Thoracic aorta (tissue), 2 donors: ENCODE measurements around the gene CRY1. TPM values are rescaled to one million over a fixed set of nuclear protein-coding genes. Genes with fewer than 3 reads are reported as not detected.

Source experiments
- ATAC-seq: fragments of 150-250 bp; one replicate; pipeline ENCODE4 v1.8.0; 2017; ENCODE audit warnings: low read depth; ENCODE audit not compliant: insufficient number of reproducible peaks, low FRiP score
- DNase-seq: peaks from one replicate; pipeline ENCODE4 v3.0.0-alpha.2; 2020; ENCODE audit warnings: low spot score
- H3K27ac ChIP-seq, 2 donors: fragments of 200-600 bp; sonication (generic); 1 replicate in 1 of 2; 2 replicates in 1 of 2; pipeline ENCODE4 v1.5.1; 2016; ENCODE audit warnings: mild to moderate bottlenecking in 2 of 2, moderate library complexity in 2 of 2
- H3K27me3 ChIP-seq: fragments of 200-600 bp; sonication (generic); replicated peaks from 2 replicates; pipeline ENCODE4 v1.6.0; 2016; ENCODE audit warnings: mild to moderate bottlenecking; ENCODE audit not compliant: insufficient read depth
- H3K36me3 ChIP-seq: fragments of 200-600 bp; sonication (generic); one replicate; pipeline ENCODE4 v1.5.1; 2016
- H3K4me1 ChIP-seq, 2 donors: fragments of 200-600 bp; sonication (generic); 1 replicate in 1 of 2; 2 replicates in 1 of 2; pipeline versions ENCODE4 v1.5.1 to v1.6.0; 2016; ENCODE audit warnings: low read depth in 2 of 2, mild to moderate bottlenecking in 1 of 2; ENCODE audit not compliant: control insufficient read depth in 1 of 2
- H3K4me3 ChIP-seq: fragments of 200-600 bp; sonication (generic); 2 replicates; pipeline ENCODE4 v1.5.1; 2016; ENCODE audit warnings: mild to moderate bottlenecking
- H3K9me3 ChIP-seq: fragments of 200-600 bp; sonication (generic); 2 replicates; pipeline ENCODE4 v1.5.1; 2016
- CTCF ChIP-seq: fragments of 200-600 bp; sonication (generic); IDR thresholded peaks from one replicate; pipeline ENCODE4 v1.5.1; 2019; ENCODE audit warnings: antibody characterized with exemption
- total RNA-seq, 2 donors: library from RNA; depleted of rRNA; stranded (reverse); fragments of >200 nt; gene quantifications; one replicate each; pipeline versions ENCODE4 v1.1.0 to v1.2.3, GENCODE V29; 2016

The CRY1 gene
- total RNA-seq, 2 donors from 2014 or later = 24.8 to 40.6 TPM

GRCh38 chr12:107102294-107102693 lies 8.9 kb upstream of the CRY1 start:
- Histone ChIP-seq H3K4me3 (no peak overlapping the region), H3K27me3 (no peaks in the 10 kb centered on the region), H3K36me3 (no peaks in the 10 kb centered on the region), H3K27ac (no peak overlapping the region), H3K4me1 (no peaks in the 10 kb centered on the region), H3K9me3 (no peaks in the 10 kb centered on the region)
- no peak for TF ChIP-seq CTCF
- ATAC-seq = no peak
- no peak for DNase-seq

DNA sequence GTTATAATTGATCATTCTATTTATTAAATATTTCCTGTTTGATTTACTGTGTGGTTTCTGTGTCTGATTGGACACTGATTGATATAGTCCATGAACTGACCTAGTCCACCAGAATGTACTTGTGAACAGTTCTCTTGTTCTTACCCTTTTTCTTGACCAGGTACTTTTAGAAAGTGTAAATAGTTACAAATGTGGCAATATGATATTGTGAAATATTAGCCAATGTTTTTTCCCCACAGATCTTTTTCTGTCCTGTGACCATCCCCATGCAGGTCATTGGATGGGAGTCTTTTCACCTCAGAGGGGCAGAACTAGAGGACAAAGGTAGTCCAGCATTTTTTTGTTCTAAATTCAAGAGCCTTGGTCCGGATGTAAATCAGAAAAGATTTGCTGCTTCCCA lies 8.3 kb upstream of the CRY1 start:
- TF ChIP-seq CTCF = no peak
- Histone ChIP-seq H3K27ac (no peak overlapping the region), H3K27me3 (no peaks in the 10 kb centered on the region), H3K9me3 (no peaks in the 10 kb centered on the region), H3K4me3 (no peak overlapping the region), H3K36me3 (no peaks in the 10 kb centered on the region), H3K4me1 (no peaks in the 10 kb centered on the region)
- DNase-seq (no peak), ATAC-seq (no peak)

DNA sequence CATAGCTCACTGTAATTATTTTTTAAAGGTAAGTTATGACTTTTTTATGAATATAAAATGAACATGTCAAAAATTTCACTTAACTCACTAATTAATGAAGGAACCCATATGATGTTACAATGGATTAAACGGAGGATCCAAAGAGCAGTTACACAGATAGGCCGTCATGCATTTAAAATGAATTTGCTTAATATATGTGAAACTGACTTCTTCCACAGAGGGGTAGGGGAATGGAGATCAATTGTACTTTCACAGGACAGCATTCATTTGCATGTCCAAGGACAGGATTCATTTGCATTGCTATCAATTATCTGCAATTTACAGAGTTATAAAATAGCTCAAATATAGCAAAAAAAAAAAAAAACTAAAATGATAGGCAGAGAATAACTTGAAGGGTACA lies 6.6 kb upstream of the CRY1 start:
- no peak overlapping the region for H3K4me3 ChIP-seq
- ATAC-seq (no peak), DNase-seq (no peak)
- H3K9me3 ChIP-seq = no peaks in the 10 kb centered on the region
- TF ChIP-seq CTCF = no peak
- H3K27ac ChIP-seq = no peak overlapping the region
- no peaks in the 10 kb centered on the region for H3K4me1 ChIP-seq
- H3K36me3 ChIP-seq = no peaks in the 10 kb centered on the region
- no peaks in the 10 kb centered on the region for H3K27me3 ChIP-seq

- DNase-seq = no peak
- ATAC-seq = no peak
- Histone ChIP-seq H3K36me3 (no peaks in the 10 kb centered on the region), H3K27ac (no peak overlapping the region), H3K9me3 (no peaks in the 10 kb centered on the region), H3K4me1 (peaks cover 5 to 10% of the 10 kb centered on the region in 2 donors), H3K27me3 (no peaks in the 10 kb centered on the region), H3K4me3 (no peak overlapping the region)
- TF ChIP-seq CTCF = no peak
Measured at GRCh38 chr12:107096571-107096970, 3.2 kb upstream of the CRY1 start.

- ATAC-seq = no peak
- no peaks in the 10 kb centered on the region for H3K27me3 ChIP-seq
Measured at GRCh38 chr12:107094183-107094448, 767 bp upstream of the CRY1 start.

More at GRCh38 chr12:107094183-107094448, 767 bp upstream of the CRY1 start:
- H3K27ac ChIP-seq = peak overlapping the region; percentile 91 to 97
- no peaks in the 10 kb centered on the region for H3K36me3 ChIP-seq
- TF ChIP-seq CTCF = no peak
- H3K4me3 ChIP-seq = peak overlapping the region; percentile 80
- H3K9me3 ChIP-seq = no peaks in the 10 kb centered on the region
- H3K4me1 ChIP-seq = peaks cover 9 to 22% of the 10 kb centered on the region in 2 donors
- no peak for DNase-seq
